ENCODE data around the gene VSTM4.

- TF ChIP-seq CTCF (IDR thresholded peaks at IDR 0.05) (no peak), POLR2AphosphoS5 (IDR thresholded peaks at IDR 0.05; ENCODE audit: low read depth, low read length) (no peak), REST (IDR thresholded peaks at IDR 0.05; ENCODE audit: insufficient read depth in 1 of 2, low read depth in 2 of 2, low read length in 1 of 2) (no peak), SIN3A (IDR thresholded peaks at IDR 0.05; ENCODE audit: borderline replicate concordance, insufficient read depth, low read depth, low read length) (no peak), TCF7L2 (IDR thresholded peaks at IDR 0.05; ENCODE audit: low read depth, low read length) (no peak)
Observed at GRCh38 chr10:49104323-49104722, 11.0 kb downstream of the VSTM4 start.
